NCI-H2171 (cell line): ENCODE results near the gene GPN2.
"Not testable (repeated sequence)": the region's sequence is repeated elsewhere in the genome, so short reads cannot be mapped to it uniquely, and the experiment has no call there.

Experiments
- DNase-seq: peaks from one replicate; lab custom pipeline; 2025; lab: John Stamatoyannopoulos, UW

Gene GPN2

DNA sequence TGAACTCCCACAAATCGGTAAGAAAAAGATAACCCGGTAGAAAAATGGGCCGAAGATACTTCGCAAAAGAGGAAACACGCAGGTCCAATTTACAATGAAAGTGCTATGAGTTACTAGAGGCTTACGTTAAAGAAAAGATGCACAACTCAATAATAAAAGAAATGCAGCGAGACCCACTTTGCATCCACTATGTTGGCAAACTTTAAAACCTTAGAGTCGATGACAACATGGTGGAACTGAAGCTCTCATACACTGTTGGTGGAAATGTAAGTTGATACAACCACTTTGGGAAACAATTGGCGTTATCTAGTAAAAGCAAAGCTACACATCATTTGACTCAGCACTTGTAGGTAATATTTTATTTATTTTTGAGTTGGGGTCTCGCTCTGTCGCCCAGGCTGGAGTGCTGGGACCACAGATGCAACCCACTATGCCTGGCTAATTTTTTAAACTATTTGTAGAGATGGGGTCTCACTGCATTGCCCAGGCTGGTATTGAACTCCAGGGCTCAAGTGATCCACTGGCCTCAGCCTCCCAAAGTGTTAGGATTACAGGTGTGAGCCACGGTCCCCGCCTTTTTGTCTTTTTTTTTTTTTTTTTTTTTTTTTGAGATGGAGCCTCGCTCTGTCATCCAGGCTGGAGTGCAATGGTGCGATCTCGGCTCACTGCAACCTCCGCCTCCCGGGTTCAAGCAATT lies 10.9 kb upstream of the GPN2 start:
- DNase-seq = no peak

DNA sequence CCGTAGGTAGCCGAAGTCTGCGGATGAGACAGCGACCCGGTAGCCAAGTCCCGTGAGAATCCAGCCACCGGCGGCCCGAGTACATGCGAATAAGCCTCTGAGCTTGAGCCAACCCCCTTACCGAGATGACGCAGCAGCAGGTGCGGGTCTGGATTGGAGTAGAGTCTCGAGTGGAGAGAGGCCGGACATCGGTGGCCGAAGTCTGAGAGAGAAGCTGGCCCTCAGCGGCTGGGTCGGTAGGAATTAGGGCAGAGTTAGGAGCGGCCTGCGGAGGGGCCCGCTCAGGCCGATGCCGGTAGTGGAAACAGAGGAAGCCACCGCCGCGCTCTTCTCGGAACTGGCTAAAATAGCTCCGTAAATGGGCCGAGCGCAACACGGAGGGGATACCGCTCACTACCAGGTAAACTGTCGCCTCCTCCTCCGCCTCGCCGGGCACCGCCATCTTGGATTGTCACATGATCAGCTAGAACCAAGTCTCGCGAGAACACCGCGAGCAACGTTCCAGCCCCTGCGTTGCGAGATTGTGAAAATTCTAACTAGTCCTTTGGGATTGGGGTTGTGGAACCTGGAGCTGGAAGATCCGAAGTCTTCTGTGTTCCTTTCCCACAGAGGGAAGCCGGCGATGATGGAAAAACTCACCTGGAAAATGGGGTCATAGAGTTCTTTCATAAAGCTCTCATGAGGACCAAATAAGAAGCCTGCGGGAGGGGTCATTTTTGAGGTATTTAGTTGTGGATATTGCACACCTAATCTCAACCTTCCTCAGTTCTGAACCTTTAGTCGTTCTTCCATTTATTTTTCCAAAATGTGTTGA lies 10.1 kb upstream of the GPN2 start, which contains the start of gene GPATCH3:
GPATCH3 (minus strand) TSS at position 467 of the 814 bp plus-strand sequence; CDS start at position 442, 25 bp downstream.
- DNase-seq = peak; percentile 96

DNA sequence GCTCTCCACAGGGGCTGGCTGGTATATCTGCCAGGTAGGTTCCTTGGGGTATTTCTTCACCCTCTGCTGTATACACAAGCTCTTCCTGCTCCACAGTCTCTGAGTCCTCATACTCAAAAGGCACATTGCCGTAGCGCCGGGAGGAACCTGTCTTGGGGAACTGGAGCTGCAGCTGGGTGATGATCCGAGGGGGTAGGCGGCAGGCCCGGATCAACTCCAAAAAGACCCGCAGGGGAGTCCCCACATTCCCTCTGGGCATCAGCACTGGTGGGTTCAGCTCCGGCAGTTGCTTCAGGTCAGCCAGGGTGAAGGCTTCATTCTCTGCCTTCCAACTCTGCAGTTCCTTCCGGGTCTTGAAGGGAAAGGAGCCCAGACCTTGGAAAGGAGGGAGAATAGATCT lies 7.3 kb upstream of the GPN2 start:
- DNase-seq = no peak

DNA sequence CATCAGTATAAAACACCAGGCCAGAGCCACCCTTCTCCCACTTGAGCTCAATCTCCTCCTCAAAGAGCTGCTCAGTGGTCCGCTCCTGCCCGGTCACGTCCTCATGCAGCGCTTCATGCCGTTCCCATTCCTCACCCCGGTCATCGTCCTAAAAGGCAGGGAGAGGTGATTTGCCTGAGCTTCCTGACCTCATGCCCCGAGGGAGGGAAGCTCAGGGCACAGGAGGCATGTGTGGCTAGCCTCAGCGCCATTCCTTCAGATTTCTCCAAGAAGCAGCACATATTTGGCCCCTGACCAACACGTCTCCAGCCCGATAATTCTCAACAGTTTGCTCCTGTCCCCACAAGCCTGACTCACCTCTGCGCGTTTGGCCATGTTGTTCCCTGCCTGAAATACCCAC lies 4.2 kb upstream of the GPN2 start:
- no peak for DNase-seq

DNA sequence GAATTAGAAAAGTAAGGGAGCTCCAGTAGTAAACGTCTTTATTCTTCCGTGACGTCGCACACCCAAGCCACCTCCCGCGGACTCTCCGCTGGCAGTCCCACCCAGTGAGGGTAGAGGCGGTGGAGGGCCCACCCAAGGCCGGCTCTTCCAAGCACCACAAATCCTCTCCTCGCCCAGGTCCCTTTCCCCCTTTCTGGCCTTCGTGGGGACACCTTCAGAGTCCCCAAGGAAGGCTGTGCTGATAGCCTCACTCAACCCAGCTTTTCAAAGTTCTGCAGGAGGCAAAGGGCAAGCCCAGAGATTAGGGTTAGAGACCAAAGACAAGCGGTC lies 349 bp upstream of the GPN2 start:
- no peak for DNase-seq

DNA sequence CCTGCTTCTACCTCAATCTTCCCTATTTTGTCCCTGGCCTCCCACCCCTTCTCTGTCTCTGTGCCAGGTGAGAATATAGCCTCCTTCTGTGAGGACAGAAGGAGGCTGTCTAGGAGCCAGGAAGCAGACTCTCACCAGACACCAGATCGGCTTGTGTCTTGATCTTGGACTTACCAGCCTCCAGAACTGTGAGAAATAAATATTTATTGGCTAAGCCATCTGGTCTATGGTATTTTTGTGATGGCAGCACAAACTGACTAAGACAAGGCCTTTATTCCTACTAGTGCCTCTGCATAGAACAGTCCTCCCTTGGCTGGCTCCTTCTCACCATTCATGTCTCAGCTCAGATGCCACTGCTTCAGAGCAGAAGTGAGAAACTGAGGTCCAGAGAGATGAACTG lies 1.9 kb downstream of the GPN2 start:
- no peak for DNase-seq

DNA sequence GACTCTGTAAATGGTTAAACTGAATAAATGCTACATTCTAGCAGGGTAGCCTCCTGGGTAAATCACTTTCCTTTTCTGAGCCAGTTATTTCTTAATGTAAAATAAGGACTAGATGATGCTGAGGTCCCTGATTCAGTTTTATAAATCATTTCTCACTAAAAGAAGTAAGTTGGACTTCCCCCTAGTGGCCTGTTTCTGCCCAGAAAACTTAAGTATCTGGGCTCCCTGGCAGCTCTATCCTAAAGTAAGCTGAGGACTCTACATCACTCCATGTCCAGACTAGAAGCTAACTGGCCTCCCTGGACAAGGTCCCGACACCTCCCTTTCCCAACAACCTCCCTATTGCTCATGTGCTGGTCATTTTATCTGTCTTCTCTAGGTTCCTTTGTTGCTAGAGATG lies 3.0 kb downstream of the GPN2 start:
- no peak for DNase-seq

DNA sequence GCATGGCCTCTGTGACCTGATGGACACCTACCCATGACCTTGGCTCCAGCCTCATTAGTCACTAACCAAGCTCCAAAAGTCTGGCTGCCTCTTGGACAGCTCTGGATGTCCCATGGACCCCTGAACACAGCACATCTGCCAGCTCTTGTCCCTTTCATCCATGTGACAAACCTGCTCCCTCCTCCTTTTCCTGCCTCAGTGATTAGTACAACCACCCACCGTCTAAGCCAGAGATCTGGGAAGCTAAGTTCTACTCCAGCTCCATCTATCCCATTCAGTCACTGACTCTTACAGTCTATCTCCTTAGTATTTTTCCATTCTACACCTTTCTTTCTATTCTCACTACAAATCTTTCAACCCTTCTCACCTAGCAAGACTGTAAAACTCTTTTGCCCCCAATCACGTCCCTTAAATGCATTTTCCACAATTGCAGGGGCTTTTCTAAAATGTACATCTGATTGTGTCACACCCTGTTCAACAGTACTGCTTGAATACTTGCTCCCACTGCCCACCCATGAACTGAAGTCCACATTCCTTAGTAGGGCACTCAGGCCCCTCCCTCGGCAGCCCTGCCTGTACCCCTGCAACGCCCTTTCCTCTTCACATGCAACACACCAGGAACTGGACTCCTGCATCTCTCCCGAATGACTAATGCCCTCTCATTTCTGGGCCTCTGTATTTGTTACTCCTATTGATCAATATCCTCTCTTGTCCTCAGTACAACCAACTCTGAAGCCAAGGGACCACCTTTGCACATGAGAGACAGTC lies 7.2 kb downstream of the GPN2 start:
- DNase-seq = no peak

DNA sequence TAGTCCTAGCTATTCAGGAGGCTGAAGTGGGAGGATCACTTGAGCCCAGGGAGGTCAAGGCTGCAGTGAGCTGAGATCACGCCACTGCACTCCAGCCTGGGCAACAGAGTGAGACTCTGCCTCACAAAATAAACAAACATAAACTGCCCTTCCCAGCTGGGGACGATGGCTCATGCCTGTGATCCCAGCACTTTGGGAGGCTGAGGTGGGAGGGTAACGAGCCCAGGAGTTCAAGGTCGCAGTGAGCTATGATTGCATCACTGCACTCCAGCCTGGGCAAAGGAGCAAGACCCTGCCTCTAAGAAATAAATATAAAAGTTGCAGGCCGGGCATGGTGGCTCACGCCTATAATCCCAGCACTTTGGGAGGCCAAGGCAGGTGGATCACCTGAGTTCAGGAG lies 8.5 kb downstream of the GPN2 start:
- DNase-seq = not testable (repeated sequence)

DNA sequence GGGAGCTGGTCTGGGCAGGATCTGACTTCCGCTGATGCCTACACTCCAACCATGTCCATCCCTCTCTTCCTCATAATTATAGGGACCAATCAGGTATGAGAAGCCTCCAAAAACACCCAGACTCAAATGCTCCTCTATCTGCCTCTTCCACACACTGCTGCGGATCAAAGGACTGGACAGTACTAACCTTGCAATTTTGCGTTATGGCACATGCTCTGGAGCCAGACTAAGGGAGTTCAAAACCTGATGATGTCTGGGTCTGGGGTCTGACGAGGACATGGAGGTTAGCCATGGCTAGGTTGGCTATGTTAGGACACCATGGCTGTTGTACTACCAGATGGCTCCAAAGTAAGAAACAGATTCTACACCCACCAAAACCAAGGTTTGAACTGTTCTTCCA lies 10.3 kb downstream of the GPN2 start:
- DNase-seq = no peak

DNA sequence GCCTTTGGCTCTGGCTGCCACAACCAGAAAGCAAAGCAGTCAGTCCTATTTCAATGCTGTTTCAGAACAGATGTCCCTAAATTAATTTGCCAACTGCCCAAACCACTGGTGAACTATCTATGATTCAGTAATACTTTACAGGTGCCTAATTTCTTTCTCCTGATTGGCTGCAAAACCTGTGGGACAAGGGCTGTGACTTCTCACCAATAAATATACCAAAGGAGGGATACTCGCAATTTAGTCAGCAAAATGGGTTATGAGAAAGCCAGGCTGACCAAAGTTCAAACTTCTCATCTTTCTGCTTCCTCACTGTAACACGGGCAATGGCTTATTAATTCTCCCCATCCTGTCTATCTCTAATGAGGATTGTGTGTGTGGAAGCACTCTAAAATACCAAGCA lies 12.8 kb downstream of the GPN2 start:
- DNase-seq = no peak

DNA sequence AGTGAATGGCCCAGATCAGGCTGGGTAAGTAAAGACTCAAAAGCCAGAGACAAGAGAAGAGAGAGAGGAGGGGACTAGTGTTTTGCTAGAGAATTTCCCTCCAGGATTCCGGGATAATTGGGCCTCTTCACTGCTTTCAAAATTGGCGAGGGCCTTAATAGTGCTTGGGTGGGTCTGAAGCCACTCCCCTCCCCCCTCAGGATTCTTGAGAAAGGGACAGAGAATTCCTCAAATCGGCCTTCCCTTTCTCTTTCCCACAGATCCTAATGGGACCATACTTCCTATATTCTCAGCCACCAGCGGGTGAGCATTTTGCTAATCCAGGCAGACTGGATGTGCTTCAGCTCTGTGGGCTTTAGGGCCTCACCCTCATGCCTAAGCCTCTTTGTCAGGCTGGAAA lies 15.2 kb downstream of the GPN2 start:
- no peak for DNase-seq

DNA sequence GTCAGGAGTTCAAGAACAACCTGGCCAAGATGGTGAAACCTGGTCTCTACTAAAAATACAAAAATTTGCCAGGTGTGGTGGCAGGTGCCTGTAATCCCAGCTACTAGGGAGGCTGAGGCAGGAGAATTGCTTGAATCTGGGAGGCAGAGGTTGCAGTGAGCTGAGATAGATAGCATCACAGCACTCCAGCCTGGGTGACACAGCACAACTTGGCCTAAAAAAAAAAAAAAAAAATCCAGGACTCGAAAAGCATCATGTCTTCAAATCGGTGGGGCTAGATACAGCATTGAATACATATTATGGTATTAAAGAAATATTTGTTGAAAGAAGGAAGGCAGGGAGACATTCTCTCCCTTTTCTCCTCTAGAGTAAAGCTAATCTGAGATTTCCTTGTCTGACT lies 17.0 kb downstream of the GPN2 start:
- DNase-seq = not testable (repeated sequence)

DNA sequence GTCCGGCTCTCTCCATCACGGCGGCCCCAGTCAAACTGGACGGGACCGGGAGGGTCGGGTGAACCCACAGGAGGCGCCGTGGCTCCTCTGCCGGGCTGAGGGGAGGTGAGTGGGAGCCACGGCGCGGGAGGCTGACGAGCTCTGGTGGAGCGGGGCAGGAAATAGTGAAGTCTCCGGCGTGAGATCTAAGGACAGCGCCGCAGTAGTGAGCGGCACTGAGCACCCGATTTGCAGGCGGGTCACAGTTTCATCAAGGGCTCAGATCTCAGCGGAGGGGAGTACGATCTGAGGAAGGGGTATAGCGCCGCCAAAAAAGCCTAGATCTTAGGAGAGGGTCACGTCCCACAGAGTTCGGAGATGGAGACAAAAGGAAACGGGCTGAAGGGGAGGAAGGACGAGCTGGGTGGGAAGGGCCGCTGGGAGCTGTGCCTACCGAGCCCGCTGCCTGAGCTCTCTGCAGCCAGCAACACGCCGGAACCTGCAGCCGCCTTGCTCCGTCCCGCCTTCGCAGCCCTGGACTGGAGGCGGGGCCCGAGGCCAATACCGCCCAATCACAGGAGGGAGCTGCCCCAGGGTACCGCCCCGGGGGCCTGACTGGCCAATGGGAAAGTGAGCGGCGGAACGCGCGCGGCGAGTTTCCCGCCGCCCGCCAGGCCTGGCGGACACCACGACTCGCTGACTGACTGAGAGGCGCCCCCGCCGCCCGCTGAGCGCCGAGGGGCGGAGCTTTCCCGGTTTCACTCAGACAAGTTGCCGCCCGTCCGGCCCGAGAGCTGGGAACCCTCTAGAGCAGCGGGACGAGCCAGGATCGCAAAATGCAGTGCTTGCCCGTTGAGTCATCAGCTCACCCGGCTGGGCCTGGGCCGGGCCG lies 25.2 kb downstream of the GPN2 start:
- DNase-seq = peak; percentile 95

DNA sequence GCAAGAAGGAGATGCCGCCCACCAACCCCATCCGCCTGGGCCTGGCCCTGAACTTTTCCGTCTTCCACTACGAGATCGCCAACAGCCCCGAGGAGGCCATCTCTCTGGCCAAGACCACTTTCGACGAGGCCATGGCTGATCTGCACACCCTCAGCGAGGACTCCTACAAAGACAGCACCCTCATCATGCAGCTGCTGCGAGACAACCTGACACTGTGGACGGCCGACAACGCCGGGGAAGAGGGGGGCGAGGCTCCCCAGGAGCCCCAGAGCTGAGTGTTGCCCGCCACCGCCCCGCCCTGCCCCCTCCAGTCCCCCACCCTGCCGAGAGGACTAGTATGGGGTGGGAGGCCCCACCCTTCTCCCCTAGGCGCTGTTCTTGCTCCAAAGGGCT lies 26.4 kb downstream of the GPN2 start:
- DNase-seq = no peak

DNA sequence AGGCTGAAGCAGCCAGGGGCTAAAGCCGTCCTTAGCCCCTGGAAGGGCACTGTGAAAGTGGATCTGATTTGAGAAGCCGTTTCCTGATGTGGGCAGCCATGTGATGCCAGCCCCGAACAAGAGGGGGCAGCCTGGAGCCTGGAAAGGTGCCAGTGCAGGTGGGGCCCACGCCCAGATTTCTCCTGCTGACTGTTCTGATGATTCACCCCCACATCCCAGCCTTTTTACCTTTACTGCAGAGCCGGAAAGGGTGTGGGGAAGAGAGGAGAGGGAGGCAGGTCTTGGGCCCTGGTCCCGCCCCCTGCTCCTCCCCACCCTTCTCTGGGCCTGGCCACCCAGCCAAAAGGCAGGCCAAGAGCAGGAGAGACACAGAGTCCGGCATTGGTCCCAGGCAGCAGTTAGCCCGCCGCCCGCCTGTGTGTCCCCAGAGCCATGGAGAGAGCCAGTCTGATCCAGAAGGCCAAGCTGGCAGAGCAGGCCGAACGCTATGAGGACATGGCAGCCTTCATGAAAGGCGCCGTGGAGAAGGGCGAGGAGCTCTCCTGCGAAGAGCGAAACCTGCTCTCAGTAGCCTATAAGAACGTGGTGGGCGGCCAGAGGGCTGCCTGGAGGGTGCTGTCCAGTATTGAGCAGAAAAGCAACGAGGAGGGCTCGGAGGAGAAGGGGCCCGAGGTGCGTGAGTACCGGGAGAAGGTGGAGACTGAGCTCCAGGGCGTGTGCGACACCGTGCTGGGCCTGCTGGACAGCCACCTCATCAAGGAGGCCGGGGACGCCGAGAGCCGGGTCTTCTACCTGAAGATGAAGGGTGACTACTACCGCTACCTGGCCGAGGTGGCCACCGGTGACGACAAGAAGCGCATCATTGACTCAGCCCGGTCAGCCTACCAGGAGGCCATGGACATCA lies 27.1 kb downstream of the GPN2 start, which contains the start of gene SFN:
SFN (plus strand) TSS at position 369 of the 904 bp plus-strand sequence; CDS start at position 433, 64 bp downstream.
- DNase-seq = peak; percentile 57

DNA sequence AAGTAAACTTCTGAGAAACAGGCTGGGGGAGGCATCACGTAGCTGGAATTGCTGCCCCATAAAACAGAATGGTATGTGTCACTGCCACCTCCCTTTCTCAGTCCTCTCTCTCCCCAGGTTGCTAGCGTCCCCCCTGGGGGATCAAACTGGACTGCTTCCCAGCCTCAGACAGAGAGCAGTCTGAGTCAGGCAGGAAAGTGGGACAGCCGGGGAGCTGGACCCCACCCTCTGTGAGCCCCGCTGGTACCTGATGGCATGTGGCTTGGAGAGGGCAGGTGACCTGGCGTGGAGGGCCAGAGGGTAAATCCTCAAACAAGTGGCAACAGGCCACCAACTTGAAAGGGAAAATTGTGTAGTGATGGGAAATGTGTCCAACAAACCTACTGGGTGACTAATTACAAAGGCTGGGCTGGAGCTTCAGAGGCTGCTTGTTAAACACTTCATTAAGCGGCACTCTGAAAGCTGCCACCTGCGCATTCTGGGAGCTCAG lies 28.1 kb downstream of the GPN2 start:
- no peak for DNase-seq

DNA sequence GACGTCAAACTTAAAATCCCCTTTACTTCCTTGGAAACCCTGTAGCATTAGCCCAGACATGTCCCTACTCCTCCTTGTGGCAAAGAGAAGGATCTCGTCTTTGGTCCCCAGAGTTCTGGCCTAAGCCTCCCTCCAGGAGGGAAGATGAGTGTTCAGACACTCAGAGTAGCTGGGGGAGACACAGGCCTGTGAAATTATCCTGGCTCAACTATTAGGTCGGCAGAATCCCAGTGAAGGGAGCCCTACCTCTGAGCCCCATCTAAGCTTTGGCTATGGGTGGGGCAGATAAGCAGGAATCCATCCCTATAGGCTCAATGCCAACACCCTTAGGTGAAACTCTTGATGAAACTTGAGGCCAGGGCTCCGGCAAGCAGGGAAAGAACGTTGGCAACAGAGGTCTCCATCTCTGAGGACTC lies 28.8 kb downstream of the GPN2 start:
- DNase-seq = no peak

DNA sequence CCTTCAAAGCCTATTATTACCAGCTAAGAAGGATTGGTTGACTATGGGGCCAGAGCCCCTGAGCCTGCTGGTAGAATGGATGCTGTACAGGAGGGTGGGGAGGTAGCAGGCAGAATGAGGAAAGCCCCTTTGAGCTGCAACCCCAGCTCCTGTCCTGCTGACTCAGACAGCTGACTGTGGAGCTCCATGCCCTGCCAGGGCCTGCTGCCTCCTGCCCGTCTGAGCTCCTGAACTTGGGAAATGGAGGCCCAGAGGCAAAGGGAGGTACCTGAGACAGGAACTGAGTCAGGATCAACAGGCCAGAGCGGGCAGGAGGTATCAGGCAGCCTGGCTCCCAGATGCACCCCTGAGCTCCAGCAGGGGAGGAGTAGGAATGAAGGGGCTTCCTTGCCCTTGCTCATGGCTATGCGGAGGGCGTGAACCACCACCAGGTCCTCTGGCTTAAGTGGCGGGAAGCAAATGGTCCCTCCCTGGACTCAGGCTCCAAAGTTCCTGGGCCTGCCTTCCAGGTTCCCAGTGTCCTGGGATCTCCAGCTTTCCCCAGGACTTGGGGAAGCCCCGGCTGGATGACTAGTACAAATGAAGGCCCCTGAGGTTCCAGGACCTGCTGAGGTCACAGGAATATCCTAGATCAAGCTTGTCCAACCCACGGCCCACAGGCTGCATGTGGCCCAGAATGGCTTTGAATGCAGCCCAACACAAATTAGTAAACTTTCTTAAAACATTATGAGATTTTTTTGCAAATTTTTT lies 31.0 kb downstream of the GPN2 start:
- DNase-seq = no peak

DNA sequence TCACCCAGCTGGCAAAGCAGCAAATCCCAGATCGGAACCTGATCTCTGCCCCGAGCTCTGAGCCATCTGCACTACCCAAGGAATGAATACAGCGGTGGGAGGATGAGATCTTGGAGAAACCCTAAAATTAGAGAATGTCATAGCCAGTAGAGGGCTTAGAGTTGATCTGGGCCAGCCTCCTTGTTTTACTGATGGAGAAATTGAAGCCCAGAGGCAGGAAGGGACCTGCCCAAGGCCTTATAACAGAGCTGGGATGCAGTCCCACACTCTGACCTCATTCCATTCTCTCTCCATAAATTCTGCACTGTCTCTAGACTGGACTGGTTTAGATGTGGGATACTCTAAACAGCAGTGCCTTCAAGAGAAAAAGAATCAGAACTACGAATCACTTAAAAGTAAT lies 31.9 kb downstream of the GPN2 start:
- peak; percentile 71 for DNase-seq
